Measurements from ENCODE around the gene TMEM270.

The TMEM270 gene

GRCh38 chr7:73847941-73848723 is 12.8 kb upstream of the TMEM270 start:
- no peak overlapping the region for H3K4me2 ChIP-seq (ENCODE audit: low read length)
- H3K9me3 ChIP-seq (ENCODE audit: low read length): peaks cover 2% of the 10 kb centered on the region; the same call in 1 of the 2 replicates
- no peaks in the 10 kb centered on the region for H3K79me2 ChIP-seq (ENCODE audit: insufficient read depth, low read length)
- TF ChIP-seq EZH2 (IDR thresholded peaks at IDR 0.05; ENCODE audit: borderline replicate concordance, low read length): no peak
- TF ChIP-seq CTCF (IDR thresholded peaks at IDR 0.05; ENCODE audit: low read length): no peak
- no peak overlapping the region for H2AFZ ChIP-seq (ENCODE audit: low read length)
- H3K27ac ChIP-seq (ENCODE audit: low read depth, low read length, poor library complexity, severe bottlenecking): no peak overlapping the region
- no peaks in the 10 kb centered on the region for H3K9me2 ChIP-seq (ENCODE audit: low read depth, low read length)
- H3K36me3 ChIP-seq (ENCODE audit: insufficient read depth, low read length): no peaks in the 10 kb centered on the region
- H3K4me1 ChIP-seq (ENCODE audit: insufficient read depth, low read length, severe bottlenecking): peaks cover 7% of the 10 kb centered on the region
- H3K27me3 ChIP-seq (ENCODE audit: insufficient read depth, low read length): peaks cover 6% of the 10 kb centered on the region; the same call in 1 of the 2 replicates
- H3K9ac ChIP-seq (ENCODE audit: low read length): no peak overlapping the region
- H3F3A ChIP-seq (ENCODE audit: insufficient read depth, low read length): no peaks in the 10 kb centered on the region
- H4K20me1 ChIP-seq (ENCODE audit: insufficient read depth, low read length): no peaks in the 10 kb centered on the region
- no peak overlapping the region for H3K4me3 ChIP-seq (ENCODE audit: low read depth, low read length, poor library complexity, severe bottlenecking)

GRCh38 chr7:73850781-73851207 is 10.2 kb upstream of the TMEM270 start:
- no peak overlapping the region for H3K27ac ChIP-seq (ENCODE audit: low read depth, low read length, poor library complexity, severe bottlenecking)
- no peaks in the 10 kb centered on the region for H4K20me1 ChIP-seq (ENCODE audit: insufficient read depth, low read length)
- H3K4me2 ChIP-seq (ENCODE audit: low read length): no peak overlapping the region
- H3K79me2 ChIP-seq (ENCODE audit: insufficient read depth, low read length): no peaks in the 10 kb centered on the region
- H3K4me3 ChIP-seq (ENCODE audit: low read depth, low read length, poor library complexity, severe bottlenecking): no peak overlapping the region
- TF ChIP-seq CTCF (IDR thresholded peaks at IDR 0.05; ENCODE audit: low read length): no peak
- H3K9ac ChIP-seq (ENCODE audit: low read length): no peak overlapping the region
- H3K36me3 ChIP-seq (ENCODE audit: insufficient read depth, low read length): no peaks in the 10 kb centered on the region
- peaks cover 7% of the 10 kb centered on the region for H3K4me1 ChIP-seq (ENCODE audit: insufficient read depth, low read length, severe bottlenecking)
- no peak overlapping the region for H2AFZ ChIP-seq (ENCODE audit: low read length)
- H3K27me3 ChIP-seq (ENCODE audit: insufficient read depth, low read length): peaks cover 8% of the 10 kb centered on the region; the same call in 1 of the 2 replicates
- H3F3A ChIP-seq (ENCODE audit: insufficient read depth, low read length): no peaks in the 10 kb centered on the region
- peaks cover 2% of the 10 kb centered on the region; the same call in 1 of the 2 replicates for H3K9me3 ChIP-seq (ENCODE audit: low read length)
- no peaks in the 10 kb centered on the region for H3K9me2 ChIP-seq (ENCODE audit: low read depth, low read length)

- H2AFZ ChIP-seq (ENCODE audit: low read length): no peak overlapping the region
Observed at GRCh38 chr7:73851410-73852338, 9.3 kb upstream of the TMEM270 start.

More at GRCh38 chr7:73851410-73852338, 9.3 kb upstream of the TMEM270 start:
- H3K9me2 ChIP-seq (ENCODE audit: low read depth, low read length): no peaks in the 10 kb centered on the region
- no peaks in the 10 kb centered on the region for H3F3A ChIP-seq (ENCODE audit: insufficient read depth, low read length)
- H3K4me3 ChIP-seq (ENCODE audit: low read depth, low read length, poor library complexity, severe bottlenecking): no peak overlapping the region
- H3K4me1 ChIP-seq (ENCODE audit: insufficient read depth, low read length, severe bottlenecking): peaks cover 7% of the 10 kb centered on the region
- no peak overlapping the region for H3K9ac ChIP-seq (ENCODE audit: low read length)
- H4K20me1 ChIP-seq (ENCODE audit: insufficient read depth, low read length): no peaks in the 10 kb centered on the region
- no peak for TF ChIP-seq CTCF (IDR thresholded peaks at IDR 0.05; ENCODE audit: low read length)
- no peak for TF ChIP-seq EZH2 (IDR thresholded peaks at IDR 0.05; ENCODE audit: borderline replicate concordance, low read length)
- H3K9me3 ChIP-seq (ENCODE audit: low read length): peaks cover 2% of the 10 kb centered on the region; the same call in 1 of the 2 replicates
- H3K36me3 ChIP-seq (ENCODE audit: insufficient read depth, low read length): no peaks in the 10 kb centered on the region
- peaks cover 8% of the 10 kb centered on the region; the same call in 1 of the 2 replicates for H3K27me3 ChIP-seq (ENCODE audit: insufficient read depth, low read length)
- no peak overlapping the region for H3K4me2 ChIP-seq (ENCODE audit: low read length)
- no peaks in the 10 kb centered on the region for H3K79me2 ChIP-seq (ENCODE audit: insufficient read depth, low read length)
- H3K27ac ChIP-seq (ENCODE audit: low read depth, low read length, poor library complexity, severe bottlenecking): no peak overlapping the region
